MM.1S (cell line): Measurements from ENCODE around the gene KIAA0825.

Experiments used
- DNase-seq: peaks from one replicate; pipeline ENCODE4 v3.0.0-alpha.2; 2015
- H2AFZ ChIP-seq: fragments of 300-600 bp; sonication (generic); 2 replicates; pipeline ENCODE4 v1.6.0; 2016; ENCODE audit warnings: antibody characterized with exemption, low read length
- H3F3A ChIP-seq: fragments of 300-600 bp; sonication (generic); 2 replicates; pipeline ENCODE4 v1.6.1; 2016; ENCODE audit warnings: mild to moderate bottlenecking, antibody characterized with exemption, low read length, moderate library complexity, mixed read lengths; ENCODE audit not compliant: insufficient read depth
- H3K27ac ChIP-seq: fragments of 300-600 bp; sonication (generic); 2 replicates; pipeline ENCODE4 v1.5.1; 2016; ENCODE audit warnings: mild to moderate bottlenecking, low read length
- H3K27me3 ChIP-seq: fragments of 300-600 bp; sonication (generic); replicated peaks from 2 replicates; pipeline ENCODE4 v1.6.0; 2016; ENCODE audit warnings: low read length; ENCODE audit not compliant: insufficient read depth
- H3K36me3 ChIP-seq: fragments of 300-600 bp; sonication (generic); replicated peaks from 2 replicates; pipeline ENCODE4 v1.6.1; 2016; ENCODE audit warnings: mild to moderate bottlenecking, low read length, mixed read lengths; ENCODE audit not compliant: insufficient read depth
- H3K4me1 ChIP-seq: fragments of 300-600 bp; sonication (generic); 2 replicates; pipeline ENCODE4 v1.6.1; 2016; ENCODE audit warnings: low read length, mixed read lengths
- H3K4me2 ChIP-seq: fragments of 300-600 bp; sonication (generic); 2 replicates; pipeline ENCODE4 v1.6.0; 2016; ENCODE audit warnings: low read depth, low read length
- H3K4me3 ChIP-seq: fragments of 300-600 bp; sonication (generic); 2 replicates; pipeline ENCODE4 v1.5.1; 2016; ENCODE audit warnings: low read length, mixed read lengths
- H3K79me2 ChIP-seq: fragments of 300-600 bp; sonication (generic); 2 replicates; pipeline ENCODE4 v1.6.1; 2016; ENCODE audit warnings: mixed run types, low read length, mixed read lengths
- H3K9ac ChIP-seq: fragments of 300-600 bp; sonication (generic); 2 replicates; pipeline ENCODE4 v1.6.1; 2016; ENCODE audit warnings: low read length, mixed read lengths
- H3K9me2 ChIP-seq: fragments of 300-600 bp; sonication (generic); replicated peaks from 2 replicates; pipeline ENCODE4 v1.6.1; 2016; ENCODE audit warnings: mild to moderate bottlenecking, low read length, mixed read lengths; ENCODE audit not compliant: insufficient read depth
- H3K9me3 ChIP-seq: fragments of 300-600 bp; sonication (generic); replicated peaks from 2 replicates; pipeline ENCODE4 v1.6.1; 2016; ENCODE audit warnings: mild to moderate bottlenecking, low read length, mixed read lengths; ENCODE audit not compliant: insufficient read depth
- H4K20me1 ChIP-seq: fragments of 300-600 bp; sonication (generic); 2 replicates; pipeline ENCODE4 v1.6.1; 2016; ENCODE audit warnings: mild to moderate bottlenecking, low read length, moderate library complexity, mixed read lengths; ENCODE audit not compliant: insufficient read depth
- EZH2 ChIP-seq: fragments of 300-600 bp; sonication (generic); optimal IDR thresholded peaks from 2 replicates; pipeline ENCODE3; 2017; ENCODE audit warnings: low read depth, mild to moderate bottlenecking, antibody characterized with exemption, low read length, mixed read lengths
- EZH2phosphoT487 ChIP-seq: fragments of 300-600 bp; sonication (generic); IDR thresholded peaks from 2 replicates; pipeline ENCODE4 v1.6.1; 2018; ENCODE audit warnings: antibody characterized with exemption, low read length
- TF ChIP-seq, protein P1 (sequence below): fragments of 300-600 bp; sonication (generic); IDR thresholded peaks from 2 replicates; pipeline ENCODE4 v1.5.1; 2016; ENCODE audit warnings: antibody characterized with exemption, low read length, mixed read lengths

KIAA0825 gene

DNA sequence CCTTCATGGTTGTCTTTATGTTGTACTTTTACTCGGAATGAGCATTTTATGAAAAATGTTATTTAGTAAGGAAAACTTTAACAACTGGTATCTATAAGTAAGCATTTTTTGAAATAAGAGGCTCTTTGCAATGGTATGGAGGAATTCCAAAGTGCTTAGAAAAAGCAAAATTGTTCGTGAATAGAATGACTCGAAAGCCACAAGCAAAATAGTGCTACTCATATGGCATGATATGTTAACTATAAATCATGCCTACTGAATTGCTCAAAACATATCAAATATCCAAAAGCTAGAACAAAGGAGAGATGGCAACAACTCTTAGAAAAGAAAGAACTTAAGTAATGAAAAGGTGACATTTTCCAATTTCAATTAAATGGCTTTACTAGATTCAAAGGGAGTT lies 216.3 kb downstream of the KIAA0825 start:
- no peaks in the 10 kb centered on the region for H3K9me2 ChIP-seq
- TF ChIP-seq EZH2 (no peak), EZH2phosphoT487 (no peak)
- TF ChIP-seq, protein P1, sequence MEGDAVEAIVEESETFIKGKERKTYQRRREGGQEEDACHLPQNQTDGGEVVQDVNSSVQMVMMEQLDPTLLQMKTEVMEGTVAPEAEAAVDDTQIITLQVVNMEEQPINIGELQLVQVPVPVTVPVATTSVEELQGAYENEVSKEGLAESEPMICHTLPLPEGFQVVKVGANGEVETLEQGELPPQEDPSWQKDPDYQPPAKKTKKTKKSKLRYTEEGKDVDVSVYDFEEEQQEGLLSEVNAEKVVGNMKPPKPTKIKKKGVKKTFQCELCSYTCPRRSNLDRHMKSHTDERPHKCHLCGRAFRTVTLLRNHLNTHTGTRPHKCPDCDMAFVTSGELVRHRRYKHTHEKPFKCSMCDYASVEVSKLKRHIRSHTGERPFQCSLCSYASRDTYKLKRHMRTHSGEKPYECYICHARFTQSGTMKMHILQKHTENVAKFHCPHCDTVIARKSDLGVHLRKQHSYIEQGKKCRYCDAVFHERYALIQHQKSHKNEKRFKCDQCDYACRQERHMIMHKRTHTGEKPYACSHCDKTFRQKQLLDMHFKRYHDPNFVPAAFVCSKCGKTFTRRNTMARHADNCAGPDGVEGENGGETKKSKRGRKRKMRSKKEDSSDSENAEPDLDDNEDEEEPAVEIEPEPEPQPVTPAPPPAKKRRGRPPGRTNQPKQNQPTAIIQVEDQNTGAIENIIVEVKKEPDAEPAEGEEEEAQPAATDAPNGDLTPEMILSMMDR, result no peak
- no peaks in the 10 kb centered on the region for H3K36me3 ChIP-seq
- no peak overlapping the region for H3K4me2 ChIP-seq
- no peak for DNase-seq
- no peaks in the 10 kb centered on the region for H3K27me3 ChIP-seq
- no peak overlapping the region for H3K9ac ChIP-seq
- no peaks in the 10 kb centered on the region for H3F3A ChIP-seq
- H3K27ac ChIP-seq, result no peak overlapping the region
- no peaks in the 10 kb centered on the region for H3K79me2 ChIP-seq
- H3K4me3 ChIP-seq, result no peak overlapping the region
- no peak overlapping the region for H2AFZ ChIP-seq
- H3K9me3 ChIP-seq, result no peaks in the 10 kb centered on the region
- H3K4me1 ChIP-seq, result no peaks in the 10 kb centered on the region
- no peaks in the 10 kb centered on the region for H4K20me1 ChIP-seq

DNA sequence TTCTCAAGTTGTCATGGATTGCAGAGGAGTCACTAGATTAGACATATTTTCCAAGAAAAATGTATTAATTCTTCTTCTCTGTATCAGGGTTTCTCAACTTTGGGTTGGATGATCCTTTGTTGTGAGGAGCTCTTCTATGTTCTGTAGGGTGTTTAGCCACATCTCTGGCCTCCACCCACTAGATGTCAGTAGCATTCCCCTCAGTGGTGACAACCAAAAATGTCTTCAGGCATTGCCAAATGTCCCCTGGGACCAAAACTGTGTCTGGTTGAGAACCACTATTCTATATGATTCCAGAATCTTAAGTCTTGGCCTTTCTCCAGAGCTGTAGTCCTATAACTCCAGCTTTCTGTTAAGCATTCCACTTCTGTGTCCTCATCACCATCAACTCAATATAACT lies 220.9 kb downstream of the KIAA0825 start:
- Histone ChIP-seq H3K4me2 (no peak overlapping the region), H3K4me1 (no peaks in the 10 kb centered on the region), H3K27ac (no peak overlapping the region), H3K36me3 (no peaks in the 10 kb centered on the region), H3K9ac (no peak overlapping the region), H3K9me2 (no peaks in the 10 kb centered on the region), H3F3A (no peaks in the 10 kb centered on the region), H3K9me3 (no peaks in the 10 kb centered on the region), H2AFZ (no peak overlapping the region), H3K79me2 (no peaks in the 10 kb centered on the region), H3K27me3 (no peaks in the 10 kb centered on the region), H3K4me3 (no peak overlapping the region), H4K20me1 (no peaks in the 10 kb centered on the region)
- DNase-seq, result no peak
- TF ChIP-seq EZH2phosphoT487 (no peak), EZH2 (no peak)
- TF ChIP-seq, protein P1, result peak; percentile 22; the same call in 1 of the 2 replicates

DNA sequence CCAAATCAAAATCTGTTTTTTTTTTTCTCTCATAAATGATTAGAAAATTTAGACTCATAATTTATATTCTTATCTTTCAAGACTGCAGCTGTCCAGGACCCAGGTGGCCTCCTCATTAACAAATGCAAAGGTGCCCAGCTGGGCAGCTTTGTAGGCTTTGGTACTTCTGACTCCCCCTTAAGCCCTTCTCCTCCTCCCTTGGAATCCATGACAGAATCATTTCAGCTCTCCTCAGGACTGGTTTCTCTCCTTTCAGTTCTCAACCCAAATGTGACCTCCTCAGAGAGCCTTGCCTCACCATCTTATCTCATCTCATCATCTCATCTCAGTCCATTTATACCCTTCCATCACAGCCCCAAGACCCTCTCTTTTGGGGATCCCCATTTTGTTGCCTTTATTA lies 221.7 kb downstream of the KIAA0825 start:
- TF ChIP-seq EZH2phosphoT487, result no peak
- TF ChIP-seq EZH2, result no peak
- TF ChIP-seq, protein P1, result no peak
- no peaks in the 10 kb centered on the region for H3F3A ChIP-seq
- H3K4me2 ChIP-seq, result no peak overlapping the region
- no peaks in the 10 kb centered on the region for H3K79me2 ChIP-seq
- no peak overlapping the region for H3K4me3 ChIP-seq
- H3K9ac ChIP-seq, result no peak overlapping the region
- no peaks in the 10 kb centered on the region for H3K4me1 ChIP-seq
- H2AFZ ChIP-seq, result no peak overlapping the region
- H4K20me1 ChIP-seq, result no peaks in the 10 kb centered on the region
- no peaks in the 10 kb centered on the region for H3K27me3 ChIP-seq
- H3K27ac ChIP-seq, result no peak overlapping the region
- H3K9me3 ChIP-seq, result no peaks in the 10 kb centered on the region
- H3K9me2 ChIP-seq, result no peaks in the 10 kb centered on the region
- H3K36me3 ChIP-seq, result no peaks in the 10 kb centered on the region
- DNase-seq, result no peak
